IPS-18c (cell line): ENCODE measurements around the gene UBE2F.

ENCODE experiments used
- H3K4me3 ChIP-seq: 2 replicates; pipeline ENCODE4 v1.7.0; 2013; ENCODE audit warnings: low read depth, mild to moderate bottlenecking, low read length, moderate library complexity; ENCODE audit not compliant: insufficient read depth
- H3K9me3 ChIP-seq: one replicate; pipeline ENCODE4 v1.6.1; 2013; ENCODE audit warnings: mild to moderate bottlenecking, low read length, moderate library complexity; ENCODE audit not compliant: control insufficient read depth, insufficient read depth

The UBE2F gene

GRCh38 chr2:238075397-238075796 lies 108.6 kb downstream of the UBE2F start:
- Histone ChIP-seq H3K9me3 (no peaks in the 10 kb centered on the region), H3K4me3 (no peak overlapping the region)

- H3K9me3 ChIP-seq, result no peaks in the 10 kb centered on the region
These were observed 110.5 kb downstream of the UBE2F start for GRCh38 chr2:238077292-238077691.

GRCh38 chr2:238079874-238080327 lies 113.1 kb downstream of the UBE2F start:
- no peak overlapping the region for H3K4me3 ChIP-seq
- no peaks in the 10 kb centered on the region for H3K9me3 ChIP-seq

More at GRCh38 chr2:238077292-238077691, 110.5 kb downstream of the UBE2F start:
- H3K4me3 ChIP-seq, result no peak overlapping the region

- no peak overlapping the region for H3K4me3 ChIP-seq
- H3K9me3 ChIP-seq, result no peaks in the 10 kb centered on the region
These were observed 113.7 kb downstream of the UBE2F start for GRCh38 chr2:238080518-238080917.

GRCh38 chr2:238081150-238081549 lies 114.3 kb downstream of the UBE2F start:
- Histone ChIP-seq H3K9me3 (no peaks in the 10 kb centered on the region), H3K4me3 (no peak overlapping the region)

- no peak overlapping the region for H3K4me3 ChIP-seq
- H3K9me3 ChIP-seq, result no peaks in the 10 kb centered on the region
These were observed 114.7 kb downstream of the UBE2F start for GRCh38 chr2:238081561-238081960.

- no peaks in the 10 kb centered on the region for H3K9me3 ChIP-seq
- no peak overlapping the region for H3K4me3 ChIP-seq
These were observed 115.3 kb downstream of the UBE2F start for GRCh38 chr2:238082151-238082550.

- Histone ChIP-seq H3K4me3 (no peak overlapping the region), H3K9me3 (no peaks in the 10 kb centered on the region)
These were observed 116.0 kb downstream of the UBE2F start for GRCh38 chr2:238082827-238083226.

- no peak overlapping the region for H3K4me3 ChIP-seq
- H3K9me3 ChIP-seq, result no peaks in the 10 kb centered on the region
These were observed 117.1 kb downstream of the UBE2F start for GRCh38 chr2:238083919-238084318.

- Histone ChIP-seq H3K9me3 (no peaks in the 10 kb centered on the region), H3K4me3 (no peak overlapping the region)
These were observed 117.9 kb downstream of the UBE2F start for GRCh38 chr2:238084761-238085160.

- no peaks in the 10 kb centered on the region for H3K9me3 ChIP-seq
- no peak overlapping the region for H3K4me3 ChIP-seq
These were observed 119.1 kb downstream of the UBE2F start for GRCh38 chr2:238085899-238086298.

- Histone ChIP-seq H3K4me3 (no peak overlapping the region), H3K9me3 (no peaks in the 10 kb centered on the region)
These were observed 120.4 kb downstream of the UBE2F start for GRCh38 chr2:238087211-238087610.

- Histone ChIP-seq H3K9me3 (no peaks in the 10 kb centered on the region), H3K4me3 (no peak overlapping the region)
These were observed 124.1 kb downstream of the UBE2F start for GRCh38 chr2:238090887-238091286.

- Histone ChIP-seq H3K4me3 (no peak overlapping the region), H3K9me3 (no peaks in the 10 kb centered on the region)
These were observed 124.7 kb downstream of the UBE2F start for GRCh38 chr2:238091436-238092060.
